ENCODE data around the gene SF3B2. TPM values are rescaled to one million over a fixed set of nuclear protein-coding genes. Genes with fewer than 3 reads are reported as not detected.

Gene SF3B2
- total RNA-seq, 1 experiment from 2014 or later, result 237 TPM

- H2BK15ac ChIP-seq (ENCODE audit: low read depth, low read length), result no peak overlapping the region
- no peak overlapping the region for H3K14ac ChIP-seq (ENCODE audit: insufficient read depth, low read length)
- no peak overlapping the region for H3K56ac ChIP-seq (ENCODE audit: insufficient read length, low read depth, low read length)
- no peak for TF ChIP-seq CTCF (conservative IDR thresholded peaks at IDR 0.05)
- no peaks in the 10 kb centered on the region for H3K27me3 ChIP-seq (ENCODE audit: insufficient read depth, low read length)
- H4K91ac ChIP-seq (ENCODE audit: insufficient read length, low read depth, low read length), result no peak overlapping the region
- DNase-seq, result no peak
- no peaks in the 10 kb centered on the region for H3K79me2 ChIP-seq (ENCODE audit: insufficient read depth, low read length)
- no CpG with 5 or more reads among the region's 3 CpGs for WGBS (ENCODE audit: extremely low coverage, insufficient read length, low lambda C conversion rate)
- no peak overlapping the region for H3K4me2 ChIP-seq (ENCODE audit: insufficient read depth, insufficient read length, low read length)
- no peaks in the 10 kb centered on the region for H3K79me1 ChIP-seq (ENCODE audit: insufficient read depth, low read depth, low read length, poor library complexity, severe bottlenecking)
- H4K5ac ChIP-seq (ENCODE audit: insufficient read length, low read depth, low read length), result no peak overlapping the region
- H2AK5ac ChIP-seq (ENCODE audit: insufficient read length, low read length), result no peak overlapping the region
- peaks cover 7% of the 10 kb centered on the region; the same call in 1 of the 2 replicates for H3K4me1 ChIP-seq (ENCODE audit: insufficient read depth, low read length)
- no peak overlapping the region for H2AFZ ChIP-seq (ENCODE audit: low read length)
- no peak overlapping the region for H3K23ac ChIP-seq (ENCODE audit: insufficient read length, low read depth, low read length)
- no peak overlapping the region for H3K27ac ChIP-seq (ENCODE audit: insufficient read length, low read depth, low read length)
- no peak overlapping the region for H3K18ac ChIP-seq (ENCODE audit: insufficient read length, low read depth, low read length)
- Mint-ChIP-seq H3K4me3 (no peak overlapping the region), H3K27me3 (ENCODE audit: low read depth) (no peaks in the 10 kb centered on the region), H3K36me3 (ENCODE audit: insufficient read depth in 1 of 3, low read depth in 3 of 3) (no peaks in the 10 kb centered on the region), H3K4me1 (peaks cover 29% of the 10 kb centered on the region in 2 experiments), H3K9me3 (no peaks in the 10 kb centered on the region), H3K27ac (no peak overlapping the region)
- H4K20me1 ChIP-seq (ENCODE audit: control insufficient read depth, insufficient read depth, insufficient read length), result no peaks in the 10 kb centered on the region
- H2BK120ac ChIP-seq (ENCODE audit: low read depth, low read length, poor library complexity, severe bottlenecking), result no peak overlapping the region
- no peaks in the 10 kb centered on the region for H3K23me2 ChIP-seq (ENCODE audit: insufficient read length, low read depth, low read length, poor library complexity, severe bottlenecking)
- H3K4ac ChIP-seq (ENCODE audit: low read depth, low read length), result no peak overlapping the region
- H4K8ac ChIP-seq (replicated peaks; ENCODE audit: insufficient read length, low read depth, low read length), result no peak overlapping the region
- no peak overlapping the region for H3K9ac ChIP-seq (ENCODE audit: extremely low read depth, insufficient read length, low read length)
- H2BK20ac ChIP-seq (ENCODE audit: low read depth, low read length, poor library complexity, severe bottlenecking), result no peak overlapping the region
- H2BK12ac ChIP-seq (ENCODE audit: insufficient read length, low read depth, low read length), result no peak overlapping the region
- no peak overlapping the region for H3T11ph ChIP-seq (ENCODE audit: low read length)
- no peak overlapping the region for H2BK5ac ChIP-seq (ENCODE audit: insufficient read length, low read length)
- H3K9me3 ChIP-seq (ENCODE audit: control insufficient read depth, low read depth, low read length), result no peaks in the 10 kb centered on the region
Observed at GRCh38 chr11:66107600-66108510, 55.7 kb downstream of the SF3B2 start.
